K562 (cell line): ENCODE results near the gene VSTM2B.

ENCODE experiments used
- ARID1B ChIP-seq: fragments of 450-650 bp; IDR thresholded peaks from 2 replicates; pipeline ENCODE4 v1.6.1; 2016; ENCODE audit warnings: antibody characterized with exemption, mild to moderate bottlenecking, inconsistent platforms
- BRCA1 ChIP-seq, 2 experiments: fragments of 450-650 bp in 1 of 2; sonication (generic) in 1 of 2; formaldehyde crosslinking in 1 of 2; IDR thresholded peaks; 2 replicates each; pipeline versions ENCODE4 v1.5.0 to v1.6.1; 2017 to 2020; ENCODE audit warnings: mild to moderate bottlenecking in 1 of 2, missing genetic modification reagents in 1 of 2
- CBX2 ChIP-seq: fragments of 200-600 bp; sonication (generic); IDR thresholded peaks from one replicate; pipeline ENCODE4 v1.6.1; 2012; ENCODE audit warnings: mild to moderate bottlenecking, low read length, inconsistent platforms; ENCODE audit not compliant: insufficient read depth, poor library complexity, severe bottlenecking
- CBX8 ChIP-seq: fragments of 200-600 bp; sonication (generic); IDR thresholded peaks from 2 replicates; pipeline ENCODE4 v1.6.1; 2012; ENCODE audit warnings: borderline replicate concordance, mixed run types, low read depth, mild to moderate bottlenecking, moderate library complexity, mixed read lengths, low read length, control low read depth, inconsistent platforms; ENCODE audit not compliant: poor library complexity, severe bottlenecking; ENCODE audit errors: extremely low read depth
- CREB5 ChIP-seq: fragments of 250-450 bp; sonication (Bioruptor Pico); IDR thresholded peaks from 2 replicates; pipeline ENCODE4 v1.5.0; 2020; ENCODE audit warnings: mild to moderate bottlenecking
- CTCF ChIP-seq, 3 experiments: IDR thresholded peaks in 2 of 3; conservative IDR thresholded peaks in 1 of 3; 2 replicates each; pipeline ENCODE4 v1.5.1; 2011 to 2012; ENCODE audit warnings: low read length in 3 of 3, mild to moderate bottlenecking in 3 of 3, control low read depth in 2 of 3, improper control_type of control experiment in 1 of 3, inconsistent platforms in 1 of 3, low read depth in 1 of 3, mixed read lengths in 1 of 3, moderate library complexity in 1 of 3; ENCODE audit not compliant: insufficient read depth in 2 of 3
- EP300 ChIP-seq: IDR thresholded peaks from 2 replicates; pipeline ENCODE4 v1.6.1; 2012; ENCODE audit warnings: low read length, improper control_type of control experiment
- EZH2 ChIP-seq: IDR thresholded peaks from 2 replicates; pipeline ENCODE4 v1.6.1; 2012; ENCODE audit warnings: low read depth, mild to moderate bottlenecking, inconsistent platforms, low read length, borderline replicate concordance
- FOXJ3 ChIP-seq: sonication (generic); formaldehyde crosslinking; IDR thresholded peaks from 2 replicates; pipeline ENCODE4 v1.4.0; 2020; ENCODE audit warnings: mild to moderate bottlenecking, missing genetic modification reagents
- MLLT1 ChIP-seq, 2 experiments: fragments of 450-650 bp; IDR thresholded peaks; 2 replicates each; pipeline ENCODE4 v1.6.1; 2016
- POLR2AphosphoS5 ChIP-seq: IDR thresholded peaks from 2 replicates; pipeline ENCODE4 v1.6.1; 2011; ENCODE audit warnings: mild to moderate bottlenecking, low read depth, low read length, moderate library complexity; ENCODE audit not compliant: control insufficient read depth, insufficient read depth
- SP2 ChIP-seq: IDR thresholded peaks from 2 replicates; pipeline ENCODE4 v1.6.1; 2011; ENCODE audit warnings: mild to moderate bottlenecking, low read depth, low read length, moderate library complexity; ENCODE audit not compliant: poor library complexity, severe bottlenecking; ENCODE audit errors: extremely low read depth
- ZBED1 ChIP-seq: IDR thresholded peaks from 2 replicates; pipeline ENCODE4 v1.6.1; 2014
- TF ChIP-seq, protein P1 (sequence below), 2 experiments: fragments of 450-650 bp; formaldehyde crosslinking in 1 of 2; IDR thresholded peaks; 2 replicates each; pipeline versions ENCODE4 v1.4.0 to v1.6.1; 2014 to 2020; ENCODE audit warnings: mild to moderate bottlenecking in 2 of 2, borderline replicate concordance in 1 of 2, low read depth in 1 of 2

DNA sequence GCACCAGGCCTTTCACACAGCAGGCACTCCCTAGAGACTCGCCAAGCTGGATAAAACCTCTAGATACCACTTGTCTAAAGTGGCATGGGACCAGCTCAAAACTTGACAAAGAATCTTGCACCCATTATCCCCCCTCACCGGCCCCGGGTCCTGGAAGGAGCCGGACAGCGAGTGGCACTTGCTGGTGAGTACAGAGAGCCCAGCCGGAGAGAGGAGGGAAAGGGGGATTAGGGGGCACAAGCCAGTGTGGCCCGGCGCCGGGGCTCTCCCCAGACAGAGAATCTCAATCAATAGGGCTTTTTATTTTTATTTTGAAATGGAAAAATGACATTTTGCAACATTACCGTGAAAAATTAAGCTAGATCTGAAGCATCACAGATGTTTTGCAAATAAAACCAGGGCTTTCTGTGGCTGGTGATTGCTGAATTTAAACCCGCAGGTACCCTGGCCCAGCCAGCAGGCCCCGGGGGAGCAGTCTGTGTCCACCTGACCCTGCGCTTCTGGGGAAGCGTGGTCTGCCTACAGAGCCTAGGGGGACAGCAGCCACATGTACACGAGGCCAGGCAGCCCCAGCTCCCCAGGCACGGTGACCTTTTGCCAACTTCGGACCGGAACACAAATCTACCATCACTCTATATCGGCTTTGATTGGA is 10.0 kb upstream of the VSTM2B start:
- TF ChIP-seq MLLT1 (IDR thresholded peaks at IDR 0.05) (no peak), EZH2 (no peak), ZBED1 (no peak), CBX2 (no peak), CBX8 (no peak), FOXJ3 (CRISPR knock-in tag) (no peak), POLR2AphosphoS5 (no peak), BRCA1 (IDR thresholded peaks at IDR 0.05) (no peak), BRCA1 (CRISPR knock-in tag; IDR thresholded peaks at IDR 0.05) (no peak), EP300 (no peak), ARID1B (no peak), SP2 (no peak), CTCF (IDR thresholded peaks at IDR 0.05 in 2 of 3, conservative IDR thresholded peaks at IDR 0.05 in 1 of 3; ENCODE audit: insufficient read depth in 2 of 3, low read depth in 1 of 3, low read length in 3 of 3) (no peak), CREB5 (CRISPR knock-in tag) (no peak)
- TF ChIP-seq, protein P1, sequence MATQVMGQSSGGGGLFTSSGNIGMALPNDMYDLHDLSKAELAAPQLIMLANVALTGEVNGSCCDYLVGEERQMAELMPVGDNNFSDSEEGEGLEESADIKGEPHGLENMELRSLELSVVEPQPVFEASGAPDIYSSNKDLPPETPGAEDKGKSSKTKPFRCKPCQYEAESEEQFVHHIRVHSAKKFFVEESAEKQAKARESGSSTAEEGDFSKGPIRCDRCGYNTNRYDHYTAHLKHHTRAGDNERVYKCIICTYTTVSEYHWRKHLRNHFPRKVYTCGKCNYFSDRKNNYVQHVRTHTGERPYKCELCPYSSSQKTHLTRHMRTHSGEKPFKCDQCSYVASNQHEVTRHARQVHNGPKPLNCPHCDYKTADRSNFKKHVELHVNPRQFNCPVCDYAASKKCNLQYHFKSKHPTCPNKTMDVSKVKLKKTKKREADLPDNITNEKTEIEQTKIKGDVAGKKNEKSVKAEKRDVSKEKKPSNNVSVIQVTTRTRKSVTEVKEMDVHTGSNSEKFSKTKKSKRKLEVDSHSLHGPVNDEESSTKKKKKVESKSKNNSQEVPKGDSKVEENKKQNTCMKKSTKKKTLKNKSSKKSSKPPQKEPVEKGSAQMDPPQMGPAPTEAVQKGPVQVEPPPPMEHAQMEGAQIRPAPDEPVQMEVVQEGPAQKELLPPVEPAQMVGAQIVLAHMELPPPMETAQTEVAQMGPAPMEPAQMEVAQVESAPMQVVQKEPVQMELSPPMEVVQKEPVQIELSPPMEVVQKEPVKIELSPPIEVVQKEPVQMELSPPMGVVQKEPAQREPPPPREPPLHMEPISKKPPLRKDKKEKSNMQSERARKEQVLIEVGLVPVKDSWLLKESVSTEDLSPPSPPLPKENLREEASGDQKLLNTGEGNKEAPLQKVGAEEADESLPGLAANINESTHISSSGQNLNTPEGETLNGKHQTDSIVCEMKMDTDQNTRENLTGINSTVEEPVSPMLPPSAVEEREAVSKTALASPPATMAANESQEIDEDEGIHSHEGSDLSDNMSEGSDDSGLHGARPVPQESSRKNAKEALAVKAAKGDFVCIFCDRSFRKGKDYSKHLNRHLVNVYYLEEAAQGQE (IDR thresholded peaks at IDR 0.05; ENCODE audit: borderline replicate concordance), result no peak
- TF ChIP-seq, protein P1 (CRISPR knock-in tag; IDR thresholded peaks at IDR 0.05; ENCODE audit: low read depth), result no peak
